ENCODE data around the gene ETS2. TPM values are rescaled to one million over a fixed set of nuclear protein-coding genes. Genes with fewer than 3 reads are reported as not detected.

ETS2 gene
- polyA plus RNA-seq, 1 donor from 2014 or later: 11.6 TPM

GRCh38 chr21:38821248-38821647 lies 15.5 kb downstream of the ETS2 start:
- Histone ChIP-seq H3K27me3 (ENCODE audit: insufficient read depth, low read depth, low read length) (no peaks in the 10 kb centered on the region), H3K36me3 (ENCODE audit: insufficient read depth, low read length) (peaks cover 36% of the 10 kb centered on the region), H3K9ac (ENCODE audit: low read length) (no peak overlapping the region), H3K79me2 (replicated peaks; ENCODE audit: insufficient read depth, low read length) (no peaks in the 10 kb centered on the region), H3K27ac (ENCODE audit: low read length) (no peak overlapping the region), H2AFZ (ENCODE audit: low read depth, low read length) (no peak overlapping the region), H3K4me3 (ENCODE audit: low read length) (no peak overlapping the region), H3K9me3 (ENCODE audit: low read length) (no peaks in the 10 kb centered on the region), H3F3A (ENCODE audit: insufficient read depth, low read length, poor library complexity, severe bottlenecking) (no peaks in the 10 kb centered on the region), H3K4me2 (ENCODE audit: low read length) (no peak overlapping the region), H4K20me1 (ENCODE audit: insufficient read depth) (no peaks in the 10 kb centered on the region), H3K9me2 (ENCODE audit: insufficient read depth, low read length) (no peaks in the 10 kb centered on the region)
- TF ChIP-seq, protein P1, sequence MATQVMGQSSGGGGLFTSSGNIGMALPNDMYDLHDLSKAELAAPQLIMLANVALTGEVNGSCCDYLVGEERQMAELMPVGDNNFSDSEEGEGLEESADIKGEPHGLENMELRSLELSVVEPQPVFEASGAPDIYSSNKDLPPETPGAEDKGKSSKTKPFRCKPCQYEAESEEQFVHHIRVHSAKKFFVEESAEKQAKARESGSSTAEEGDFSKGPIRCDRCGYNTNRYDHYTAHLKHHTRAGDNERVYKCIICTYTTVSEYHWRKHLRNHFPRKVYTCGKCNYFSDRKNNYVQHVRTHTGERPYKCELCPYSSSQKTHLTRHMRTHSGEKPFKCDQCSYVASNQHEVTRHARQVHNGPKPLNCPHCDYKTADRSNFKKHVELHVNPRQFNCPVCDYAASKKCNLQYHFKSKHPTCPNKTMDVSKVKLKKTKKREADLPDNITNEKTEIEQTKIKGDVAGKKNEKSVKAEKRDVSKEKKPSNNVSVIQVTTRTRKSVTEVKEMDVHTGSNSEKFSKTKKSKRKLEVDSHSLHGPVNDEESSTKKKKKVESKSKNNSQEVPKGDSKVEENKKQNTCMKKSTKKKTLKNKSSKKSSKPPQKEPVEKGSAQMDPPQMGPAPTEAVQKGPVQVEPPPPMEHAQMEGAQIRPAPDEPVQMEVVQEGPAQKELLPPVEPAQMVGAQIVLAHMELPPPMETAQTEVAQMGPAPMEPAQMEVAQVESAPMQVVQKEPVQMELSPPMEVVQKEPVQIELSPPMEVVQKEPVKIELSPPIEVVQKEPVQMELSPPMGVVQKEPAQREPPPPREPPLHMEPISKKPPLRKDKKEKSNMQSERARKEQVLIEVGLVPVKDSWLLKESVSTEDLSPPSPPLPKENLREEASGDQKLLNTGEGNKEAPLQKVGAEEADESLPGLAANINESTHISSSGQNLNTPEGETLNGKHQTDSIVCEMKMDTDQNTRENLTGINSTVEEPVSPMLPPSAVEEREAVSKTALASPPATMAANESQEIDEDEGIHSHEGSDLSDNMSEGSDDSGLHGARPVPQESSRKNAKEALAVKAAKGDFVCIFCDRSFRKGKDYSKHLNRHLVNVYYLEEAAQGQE (IDR thresholded peaks at IDR 0.05; ENCODE audit: borderline replicate concordance): no peak
- TF ChIP-seq EP300 (conservative IDR thresholded peaks at IDR 0.05; ENCODE audit: poor library complexity, severe bottlenecking) (no peak), RAD21 (conservative IDR thresholded peaks at IDR 0.05) (no peak), MXI1 (conservative IDR thresholded peaks at IDR 0.05; ENCODE audit: poor library complexity, severe bottlenecking) (no peak), CTCF (IDR thresholded peaks at IDR 0.05; ENCODE audit: poor library complexity, severe bottlenecking) (no peak), TAF1 (IDR thresholded peaks at IDR 0.05; ENCODE audit: low read depth) (no peak), EZH2 (IDR thresholded peaks at IDR 0.05; ENCODE audit: borderline replicate concordance, insufficient read depth, low read length, poor library complexity, severe bottlenecking) (no peak), POLR2AphosphoS5 (IDR thresholded peaks at IDR 0.05) (no peak), SMC3 (conservative IDR thresholded peaks at IDR 0.05; ENCODE audit: poor library complexity) (no peak)

DNA sequence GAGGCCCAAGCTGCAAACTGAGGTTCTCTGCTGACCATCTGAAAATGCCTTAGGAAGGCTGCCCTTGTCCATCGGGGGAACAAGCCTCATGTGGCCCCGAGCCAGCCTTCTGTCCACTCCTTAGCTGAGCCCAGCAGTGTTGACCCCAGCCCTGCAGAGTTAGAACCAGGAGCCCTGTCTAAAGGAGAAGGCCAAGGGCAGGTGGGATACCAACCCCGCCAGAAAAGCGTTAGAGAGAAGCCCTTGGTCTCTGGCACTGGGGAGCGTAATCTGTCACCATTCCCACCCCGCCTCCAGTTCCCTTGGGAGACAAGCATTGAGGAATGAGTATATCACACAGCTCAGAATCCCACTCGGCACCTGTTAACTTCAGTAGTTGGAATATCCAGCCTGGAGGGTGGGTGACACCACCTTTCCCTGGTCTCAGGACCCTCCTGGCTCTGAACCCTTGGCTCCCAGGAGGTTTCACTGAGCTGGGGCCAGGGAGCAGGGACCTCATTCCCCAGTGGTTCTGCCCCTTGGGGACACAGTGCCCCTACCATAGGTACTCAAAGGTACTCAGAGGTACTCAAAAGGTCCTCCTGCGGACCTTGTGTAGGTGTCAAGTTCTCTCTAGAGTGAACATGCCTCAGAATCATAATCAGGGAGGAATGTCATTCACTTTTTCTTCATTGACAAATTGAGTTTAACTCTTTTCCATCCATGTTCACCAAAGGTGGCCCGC lies 16.4 kb downstream of the ETS2 start:
- no peak overlapping the region for H3K9ac ChIP-seq (ENCODE audit: low read length)
- no peak overlapping the region for H2AFZ ChIP-seq (ENCODE audit: low read depth, low read length)
- no peaks in the 10 kb centered on the region for H3K9me2 ChIP-seq (ENCODE audit: insufficient read depth, low read length)
- H3K36me3 ChIP-seq (ENCODE audit: insufficient read depth, low read length): peaks cover 36% of the 10 kb centered on the region
- H3K27ac ChIP-seq (ENCODE audit: low read length): no peak overlapping the region
- no peaks in the 10 kb centered on the region for H3K79me2 ChIP-seq (replicated peaks; ENCODE audit: insufficient read depth, low read length)
- peaks cover 1% of the 10 kb centered on the region for H3K9me3 ChIP-seq (ENCODE audit: low read length)
- TF ChIP-seq, protein P1 (IDR thresholded peaks at IDR 0.05; ENCODE audit: borderline replicate concordance): no peak
- no peak for TF ChIP-seq CTCF (IDR thresholded peaks at IDR 0.05; ENCODE audit: poor library complexity, severe bottlenecking)
- no peak for TF ChIP-seq POLR2AphosphoS5 (IDR thresholded peaks at IDR 0.05)
- no peak for TF ChIP-seq MXI1 (conservative IDR thresholded peaks at IDR 0.05; ENCODE audit: poor library complexity, severe bottlenecking)
- no peak for TF ChIP-seq TAF1 (IDR thresholded peaks at IDR 0.05; ENCODE audit: low read depth)
- no peak for TF ChIP-seq EZH2 (IDR thresholded peaks at IDR 0.05; ENCODE audit: borderline replicate concordance, insufficient read depth, low read length, poor library complexity, severe bottlenecking)
- TF ChIP-seq SMC3 (conservative IDR thresholded peaks at IDR 0.05; ENCODE audit: poor library complexity): no peak
- no peak for TF ChIP-seq EP300 (conservative IDR thresholded peaks at IDR 0.05; ENCODE audit: poor library complexity, severe bottlenecking)
- TF ChIP-seq RAD21 (conservative IDR thresholded peaks at IDR 0.05): no peak
- H3K4me2 ChIP-seq (ENCODE audit: low read length): no peak overlapping the region
- H3K4me3 ChIP-seq (ENCODE audit: low read length): no peak overlapping the region
- no peaks in the 10 kb centered on the region for H3K27me3 ChIP-seq (ENCODE audit: insufficient read depth, low read depth, low read length)
- no peaks in the 10 kb centered on the region for H3F3A ChIP-seq (ENCODE audit: insufficient read depth, low read length, poor library complexity, severe bottlenecking)
- H4K20me1 ChIP-seq (ENCODE audit: insufficient read depth): no peaks in the 10 kb centered on the region

All from neural cell (in vitro differentiated cells).